ENCODE results near the gene LSM12.
A peak's percentile ranks its signal among the peaks of the same experiment; 100 is the strongest.
"Not testable (repeated sequence)": the region's sequence is repeated elsewhere in the genome, so short reads cannot be mapped to it uniquely, and the experiment has no call there.

Gene LSM12

DNA sequence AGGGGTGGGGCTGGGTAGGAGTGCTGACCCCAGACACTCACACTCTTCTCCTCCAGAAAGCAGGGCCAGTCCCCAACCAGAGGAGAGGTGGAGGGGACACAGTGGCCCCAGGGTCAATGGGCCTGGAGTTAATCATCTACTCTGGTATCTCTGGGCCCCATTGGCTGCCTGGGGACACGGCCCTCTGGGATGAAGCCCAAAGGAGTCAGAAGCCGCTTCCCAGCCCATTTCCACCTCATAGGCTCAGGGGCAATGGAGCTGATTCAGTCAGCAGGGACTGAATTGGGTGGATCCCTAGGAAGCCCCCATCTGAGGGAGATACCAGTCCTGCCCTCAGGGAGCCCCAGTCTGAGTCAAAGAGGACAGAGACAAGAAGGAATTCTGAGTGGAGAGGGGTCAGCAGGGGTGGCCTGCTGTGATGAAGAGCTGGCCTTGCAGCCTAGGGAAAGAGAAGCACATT lies 65.0 kb downstream of the LSM12 start:
- Histone ChIP-seq H3K9me3 (ENCODE audit: control insufficient read depth, low read length) (no peaks in the 10 kb centered on the region), H3K36me3 (ENCODE audit: control insufficient read depth, insufficient read depth, low read length) (no peaks in the 10 kb centered on the region), H3K4me3 (ENCODE audit: insufficient read depth, low read depth, low read length, poor library complexity, severe bottlenecking) (no peak overlapping the region), H3K27me3 (replicated peaks; ENCODE audit: control insufficient read depth, insufficient read depth, low read length, poor library complexity, severe bottlenecking) (no peaks in the 10 kb centered on the region), H3K27ac (ENCODE audit: insufficient read depth, low read length, poor library complexity, severe bottlenecking) (no peak overlapping the region), H3K4me1 (ENCODE audit: control insufficient read depth, insufficient read depth, low read length, poor library complexity, severe bottlenecking) (peaks cover 16% of the 10 kb centered on the region)
- DNase-seq = no peak

DNA sequence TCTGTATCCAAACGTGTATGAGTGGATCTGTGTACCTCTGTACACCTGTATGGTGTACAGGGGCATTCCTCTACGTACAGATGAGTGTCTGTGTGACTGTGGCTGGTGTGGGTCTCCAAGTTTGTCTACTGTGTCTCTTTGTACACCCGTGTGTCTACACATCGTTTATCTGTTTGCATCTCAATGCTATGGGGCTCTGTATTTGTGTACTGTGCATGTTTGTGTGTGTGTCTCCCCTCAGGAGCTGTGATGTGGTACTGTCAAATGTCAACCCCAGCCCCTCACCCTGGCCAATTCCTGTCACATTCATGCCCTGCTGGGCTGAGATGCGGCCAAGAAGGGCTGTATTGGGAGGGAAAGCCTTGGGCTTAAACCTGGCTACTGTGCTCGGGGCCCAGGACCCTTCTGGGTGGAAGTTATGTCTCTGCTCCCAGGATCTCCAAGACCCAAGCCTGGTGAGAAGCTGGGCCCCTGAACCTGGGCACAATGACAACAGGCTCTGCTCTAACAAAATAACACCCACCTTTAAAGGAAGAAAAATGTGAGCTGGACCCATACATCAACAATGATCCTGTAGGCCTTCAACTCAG lies 65.5 kb downstream of the LSM12 start:
- Histone ChIP-seq H3K4me1 (ENCODE audit: control insufficient read depth, insufficient read depth, low read length, poor library complexity, severe bottlenecking) (peaks cover 10% of the 10 kb centered on the region), H3K27me3 (replicated peaks; ENCODE audit: control insufficient read depth, insufficient read depth, low read length, poor library complexity, severe bottlenecking) (peaks cover 3% of the 10 kb centered on the region), H3K9me3 (ENCODE audit: control insufficient read depth, low read length) (no peaks in the 10 kb centered on the region), H3K27ac (ENCODE audit: insufficient read depth, low read length, poor library complexity, severe bottlenecking) (no peak overlapping the region), H3K36me3 (ENCODE audit: control insufficient read depth, insufficient read depth, low read length) (no peaks in the 10 kb centered on the region), H3K4me3 (ENCODE audit: insufficient read depth, low read depth, low read length, poor library complexity, severe bottlenecking) (no peak overlapping the region)
- DNase-seq = no peak

DNA sequence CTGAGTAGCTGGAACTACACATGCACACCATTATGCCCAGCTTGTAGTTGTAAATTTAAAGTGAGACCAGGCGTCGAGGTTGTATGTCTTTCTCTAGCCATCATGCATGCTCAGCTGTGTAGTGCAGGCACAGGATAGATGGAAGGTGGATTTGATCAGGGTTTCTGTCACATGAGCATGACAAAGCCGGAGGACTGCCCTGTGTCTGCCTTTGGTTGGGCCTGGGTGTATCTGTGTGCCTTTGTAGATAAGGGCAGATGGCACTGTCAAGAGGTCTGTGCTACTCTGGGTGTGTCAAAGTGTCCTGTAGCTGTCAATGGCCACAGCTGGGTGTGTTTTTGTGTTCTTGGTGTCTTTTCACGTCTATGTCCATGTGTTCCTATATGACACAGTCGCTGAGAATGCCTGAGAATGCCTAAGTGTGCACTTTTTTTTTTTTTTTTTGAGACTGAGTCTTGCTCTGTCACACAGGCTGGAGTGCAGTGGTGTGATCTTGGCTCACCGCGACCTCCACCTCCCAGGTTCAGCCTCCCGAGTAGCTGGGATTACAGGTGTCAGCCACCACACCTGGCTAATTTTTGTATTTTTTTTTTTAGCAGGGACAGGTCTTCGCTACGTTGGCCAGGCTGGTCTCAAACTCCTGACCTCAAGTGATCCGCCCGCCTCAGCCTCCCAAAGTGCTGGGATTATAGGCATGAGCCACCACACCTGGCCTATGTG lies 66.2 kb downstream of the LSM12 start:
- Histone ChIP-seq H3K9me3 (ENCODE audit: control insufficient read depth, low read length) (no peaks in the 10 kb centered on the region), H3K4me3 (ENCODE audit: insufficient read depth, low read depth, low read length, poor library complexity, severe bottlenecking) (no peak overlapping the region), H3K27ac (ENCODE audit: insufficient read depth, low read length, poor library complexity, severe bottlenecking) (no peak overlapping the region), H3K27me3 (replicated peaks; ENCODE audit: control insufficient read depth, insufficient read depth, low read length, poor library complexity, severe bottlenecking) (peaks cover 5% of the 10 kb centered on the region), H3K36me3 (ENCODE audit: control insufficient read depth, insufficient read depth, low read length) (no peaks in the 10 kb centered on the region), H3K4me1 (ENCODE audit: control insufficient read depth, insufficient read depth, low read length, poor library complexity, severe bottlenecking) (peaks cover 6% of the 10 kb centered on the region)
- no peak for DNase-seq

DNA sequence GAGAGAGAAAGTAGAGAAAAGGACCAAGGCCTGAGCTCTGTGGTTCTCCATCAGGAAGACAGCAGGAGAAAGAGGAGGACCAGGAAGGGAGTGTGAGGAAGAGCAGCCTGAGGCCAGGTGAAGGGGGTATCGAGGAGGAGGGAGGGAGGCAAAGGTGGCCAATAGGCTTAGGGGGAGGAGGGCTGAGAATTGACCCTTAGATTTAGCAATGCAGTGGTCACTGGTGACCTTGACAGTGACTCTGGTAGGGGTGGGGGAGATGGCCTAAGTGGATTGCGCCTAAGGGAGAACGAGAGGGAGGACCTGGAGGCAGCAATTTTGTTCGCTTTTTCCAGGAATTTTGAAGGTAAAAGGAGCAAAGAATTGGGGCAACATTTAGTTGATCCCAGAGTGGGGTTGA lies 67.4 kb downstream of the LSM12 start:
- Histone ChIP-seq H3K27me3 (replicated peaks; ENCODE audit: control insufficient read depth, insufficient read depth, low read length, poor library complexity, severe bottlenecking) (peaks cover 10% of the 10 kb centered on the region), H3K9me3 (ENCODE audit: control insufficient read depth, low read length) (no peaks in the 10 kb centered on the region)

DNA sequence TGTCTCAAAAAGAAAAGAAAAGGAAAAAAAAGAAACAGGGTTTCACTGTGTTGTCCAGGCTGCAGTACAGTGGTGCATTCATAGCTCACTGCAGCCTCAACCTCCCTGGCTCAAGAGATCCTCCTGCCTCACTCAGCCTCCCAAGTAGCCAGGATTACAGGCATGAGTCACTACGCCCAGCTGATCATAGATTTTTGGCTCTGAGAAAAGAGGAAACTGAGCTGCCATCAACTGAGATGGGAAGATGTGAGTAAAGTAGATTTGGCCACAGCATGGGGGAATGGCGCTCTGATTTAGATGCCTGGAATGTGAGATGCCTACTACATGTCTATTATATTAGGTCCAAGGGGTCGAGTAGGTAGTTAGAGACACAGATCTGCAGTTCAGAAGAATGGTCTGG lies 67.9 kb downstream of the LSM12 start:
- peaks cover 10% of the 10 kb centered on the region for H3K27me3 ChIP-seq (replicated peaks; ENCODE audit: control insufficient read depth, insufficient read depth, low read length, poor library complexity, severe bottlenecking)
- no peak overlapping the region for H3K27ac ChIP-seq (ENCODE audit: insufficient read depth, low read length, poor library complexity, severe bottlenecking)
- no peak for DNase-seq
- H3K4me1 ChIP-seq (ENCODE audit: control insufficient read depth, insufficient read depth, low read length, poor library complexity, severe bottlenecking) = no peaks in the 10 kb centered on the region
- no peaks in the 10 kb centered on the region for H3K36me3 ChIP-seq (ENCODE audit: control insufficient read depth, insufficient read depth, low read length)
- H3K4me3 ChIP-seq (ENCODE audit: insufficient read depth, low read depth, low read length, poor library complexity, severe bottlenecking) = no peak overlapping the region
- H3K9me3 ChIP-seq (ENCODE audit: control insufficient read depth, low read length) = no peaks in the 10 kb centered on the region

More for the DNA sequence above, 67.4 kb downstream of the LSM12 start:
- H3K4me1 ChIP-seq (ENCODE audit: control insufficient read depth, insufficient read depth, low read length, poor library complexity, severe bottlenecking) = no peaks in the 10 kb centered on the region
- no peak overlapping the region for H3K27ac ChIP-seq (ENCODE audit: insufficient read depth, low read length, poor library complexity, severe bottlenecking)
- H3K36me3 ChIP-seq (ENCODE audit: control insufficient read depth, insufficient read depth, low read length) = no peaks in the 10 kb centered on the region
- no peak for DNase-seq
- H3K4me3 ChIP-seq (ENCODE audit: insufficient read depth, low read depth, low read length, poor library complexity, severe bottlenecking) = no peak overlapping the region

DNA sequence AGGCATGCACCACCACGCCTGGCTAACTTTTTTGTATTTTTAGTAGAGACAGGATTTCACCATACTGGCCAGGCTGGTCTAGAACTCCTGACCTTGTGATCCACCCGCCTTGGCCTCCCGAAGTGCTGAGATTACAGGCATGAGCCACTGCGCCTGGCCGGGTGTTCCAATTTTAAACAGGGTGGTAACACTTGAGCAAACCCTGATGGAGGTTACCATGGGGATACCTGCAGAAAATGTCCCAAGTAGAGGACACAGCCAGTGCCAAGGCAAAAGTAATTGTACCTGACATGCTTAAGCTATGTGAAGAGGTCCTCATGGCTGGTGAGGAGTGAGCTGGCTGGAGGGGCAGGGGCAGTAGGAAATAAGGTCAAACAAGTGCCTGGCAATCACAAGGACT lies 69.3 kb downstream of the LSM12 start:
- H3K4me1 ChIP-seq (ENCODE audit: control insufficient read depth, insufficient read depth, low read length, poor library complexity, severe bottlenecking); H3K27me3 ChIP-seq (replicated peaks; ENCODE audit: control insufficient read depth, insufficient read depth, low read length, poor library complexity, severe bottlenecking); H3K4me3 ChIP-seq (ENCODE audit: insufficient read depth, low read depth, low read length, poor library complexity, severe bottlenecking); H3K27ac ChIP-seq (ENCODE audit: insufficient read depth, low read length, poor library complexity, severe bottlenecking); DNase-seq; H3K9me3 ChIP-seq (ENCODE audit: control insufficient read depth, low read length); H3K36me3 ChIP-seq (ENCODE audit: control insufficient read depth, insufficient read depth, low read length): not testable (repeated sequence)

DNA sequence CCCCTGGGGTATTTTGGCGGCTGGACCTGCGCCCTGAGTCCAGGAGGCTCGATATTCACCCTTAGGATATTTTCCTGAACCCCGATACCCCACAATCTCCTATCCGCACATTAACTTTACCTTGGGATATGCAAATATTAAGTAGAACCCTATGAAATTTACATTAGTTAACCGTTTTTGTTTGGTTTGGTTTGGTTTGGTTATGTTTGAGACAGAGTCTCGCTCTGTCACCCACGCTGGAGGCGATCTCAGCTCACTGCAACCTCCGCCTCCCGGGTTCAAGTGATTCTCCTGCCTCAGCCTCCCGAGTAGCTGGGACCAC lies 71.4 kb downstream of the LSM12 start:
- no peak for DNase-seq
- H3K27ac ChIP-seq (ENCODE audit: insufficient read depth, low read length, poor library complexity, severe bottlenecking) = no peak overlapping the region
- H3K9me3 ChIP-seq (ENCODE audit: control insufficient read depth, low read length) = no peaks in the 10 kb centered on the region
- no peaks in the 10 kb centered on the region for H3K36me3 ChIP-seq (ENCODE audit: control insufficient read depth, insufficient read depth, low read length)
- H3K4me1 ChIP-seq (ENCODE audit: control insufficient read depth, insufficient read depth, low read length, poor library complexity, severe bottlenecking) = no peaks in the 10 kb centered on the region
- peaks cover 10% of the 10 kb centered on the region for H3K27me3 ChIP-seq (replicated peaks; ENCODE audit: control insufficient read depth, insufficient read depth, low read length, poor library complexity, severe bottlenecking)
- no peak overlapping the region for H3K4me3 ChIP-seq (ENCODE audit: insufficient read depth, low read depth, low read length, poor library complexity, severe bottlenecking)

DNA sequence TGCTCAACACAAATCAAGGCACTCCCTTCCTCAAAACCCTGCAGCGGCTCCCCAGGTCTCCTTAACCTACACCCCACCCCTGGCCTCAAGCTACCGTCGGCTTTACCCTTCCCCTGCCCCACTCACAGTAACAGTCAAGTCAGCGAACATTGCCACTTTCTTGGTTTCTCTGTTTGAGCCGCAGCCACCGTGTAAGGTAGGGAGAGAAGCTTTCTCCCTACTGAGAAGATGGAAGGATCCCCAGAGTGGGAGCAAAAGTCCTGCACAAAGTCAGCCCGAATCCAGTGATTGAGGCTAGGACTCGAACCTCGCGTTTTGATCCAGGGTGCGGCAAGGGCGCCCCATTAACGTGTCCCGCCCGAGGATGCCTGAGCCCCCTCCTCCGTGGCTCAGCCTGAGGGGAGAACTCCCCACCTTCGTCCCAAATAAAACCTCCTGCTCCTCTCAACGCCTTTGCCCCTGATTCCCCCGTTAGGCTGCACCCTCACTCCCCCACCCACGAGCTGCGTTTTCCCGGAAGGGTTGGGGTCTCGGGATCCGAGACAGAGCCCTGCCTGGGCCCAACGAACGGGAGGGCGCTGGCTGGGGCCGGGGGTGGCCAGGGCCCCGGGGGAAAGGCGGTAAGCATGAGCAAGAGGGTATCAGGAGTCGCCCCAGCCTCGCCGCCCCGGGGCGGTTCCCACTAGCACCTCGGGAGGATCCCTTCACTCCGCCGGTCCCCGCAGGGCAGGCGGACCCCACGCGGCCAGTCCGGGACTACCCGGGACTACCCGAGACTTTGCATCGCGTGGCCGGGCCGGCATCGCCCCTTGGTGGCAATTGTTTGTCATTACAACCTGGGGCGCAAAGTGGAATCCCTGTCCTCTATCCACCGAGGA lies 72.0 kb downstream of the LSM12 start:
- H3K4me1 ChIP-seq (ENCODE audit: control insufficient read depth, insufficient read depth, low read length, poor library complexity, severe bottlenecking) = no peaks in the 10 kb centered on the region
- peaks cover 10% of the 10 kb centered on the region for H3K27me3 ChIP-seq (replicated peaks; ENCODE audit: control insufficient read depth, insufficient read depth, low read length, poor library complexity, severe bottlenecking)
- no peaks in the 10 kb centered on the region for H3K9me3 ChIP-seq (ENCODE audit: control insufficient read depth, low read length)
- H3K27ac ChIP-seq (ENCODE audit: insufficient read depth, low read length, poor library complexity, severe bottlenecking) = no peak overlapping the region
- peak; percentile 37 to 60 (median 42) for DNase-seq
- peak overlapping the region; percentile 11 for H3K4me3 ChIP-seq (ENCODE audit: insufficient read depth, low read depth, low read length, poor library complexity, severe bottlenecking)
- no peaks in the 10 kb centered on the region for H3K36me3 ChIP-seq (ENCODE audit: control insufficient read depth, insufficient read depth, low read length)

DNA sequence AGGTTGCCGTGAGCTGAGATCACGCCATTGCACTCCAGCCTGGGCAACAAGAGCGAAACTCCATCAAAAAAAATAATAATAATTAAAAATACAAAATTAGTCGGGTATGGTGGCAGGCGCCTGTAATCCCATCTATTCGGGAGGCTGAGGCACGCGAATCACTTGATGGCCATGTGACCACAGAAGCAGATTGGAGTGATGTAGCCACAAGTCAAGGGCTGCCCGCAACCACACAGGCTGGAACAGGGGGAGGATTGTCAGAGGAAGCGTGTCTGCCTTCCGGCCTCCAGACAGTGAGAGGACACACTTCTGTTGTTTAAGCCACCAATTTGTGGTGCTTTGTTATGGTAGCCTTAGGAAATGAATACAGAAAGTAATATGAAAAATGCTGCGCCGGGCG lies 73.8 kb downstream of the LSM12 start:
- H3K4me1 ChIP-seq (ENCODE audit: control insufficient read depth, insufficient read depth, low read length, poor library complexity, severe bottlenecking) = no peaks in the 10 kb centered on the region
- no peak for DNase-seq

DNA sequence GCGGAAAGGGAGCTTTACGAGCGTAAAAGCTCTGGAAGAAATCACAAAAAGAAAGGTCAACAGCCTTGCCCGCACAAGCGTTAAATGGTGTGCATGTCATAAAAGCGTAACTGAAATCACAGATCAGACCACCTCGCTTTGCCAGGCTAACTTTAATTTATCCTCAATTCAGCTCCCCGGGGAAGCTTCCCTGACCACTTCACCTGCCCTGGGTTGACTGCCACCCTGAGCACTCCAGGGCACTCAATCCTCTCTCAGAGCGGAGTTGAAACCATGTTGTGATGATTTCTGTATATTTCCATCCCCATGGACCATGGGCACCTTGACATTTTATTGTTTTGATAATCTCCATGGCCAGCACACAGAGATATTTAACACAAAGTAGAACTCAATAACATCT lies 78.2 kb downstream of the LSM12 start:
- Histone ChIP-seq H3K27ac (ENCODE audit: insufficient read depth, low read length, poor library complexity, severe bottlenecking) (no peak overlapping the region), H3K4me3 (ENCODE audit: insufficient read depth, low read depth, low read length, poor library complexity, severe bottlenecking) (no peak overlapping the region), H3K4me1 (ENCODE audit: control insufficient read depth, insufficient read depth, low read length, poor library complexity, severe bottlenecking) (peaks cover 5% of the 10 kb centered on the region), H3K9me3 (ENCODE audit: control insufficient read depth, low read length) (no peaks in the 10 kb centered on the region), H3K36me3 (ENCODE audit: control insufficient read depth, insufficient read depth, low read length) (no peaks in the 10 kb centered on the region), H3K27me3 (replicated peaks; ENCODE audit: control insufficient read depth, insufficient read depth, low read length, poor library complexity, severe bottlenecking) (peaks cover 12% of the 10 kb centered on the region)
- DNase-seq = no peak

More for the DNA sequence above, 73.8 kb downstream of the LSM12 start:
- H3K36me3 ChIP-seq (ENCODE audit: control insufficient read depth, insufficient read depth, low read length) = no peaks in the 10 kb centered on the region
- peaks cover 10% of the 10 kb centered on the region for H3K27me3 ChIP-seq (replicated peaks; ENCODE audit: control insufficient read depth, insufficient read depth, low read length, poor library complexity, severe bottlenecking)
- no peaks in the 10 kb centered on the region for H3K9me3 ChIP-seq (ENCODE audit: control insufficient read depth, low read length)
- no peak overlapping the region for H3K4me3 ChIP-seq (ENCODE audit: insufficient read depth, low read depth, low read length, poor library complexity, severe bottlenecking)
- H3K27ac ChIP-seq (ENCODE audit: insufficient read depth, low read length, poor library complexity, severe bottlenecking) = no peak overlapping the region

Measured in effector memory CD4-positive, alpha-beta T cell (primary cell).